HEK293 (cell line): ENCODE measurements around the gene MIEN1.

Experiments
- KLF17 ChIP-seq: fragments of 450-650 bp; formaldehyde crosslinking; IDR thresholded peaks from 2 replicates; pipeline ENCODE4 v1.5.1; 2016; ENCODE audit warnings: missing biosample characterization, missing genetic modification characterization
- MEIS1 ChIP-seq: sonication (generic); formaldehyde crosslinking; IDR thresholded peaks from 2 replicates; pipeline ENCODE4 v1.8.1; 2022; ENCODE audit warnings: missing genetic modification reagents, mild to moderate bottlenecking, borderline replicate concordance
- OSR2 ChIP-seq: fragments of 450-650 bp; formaldehyde crosslinking; IDR thresholded peaks from 2 replicates; pipeline ENCODE4 v1.5.1; 2016; ENCODE audit warnings: missing biosample characterization, missing genetic modification characterization
- PRDM4 ChIP-seq: fragments of 450-650 bp; formaldehyde crosslinking; IDR thresholded peaks from 2 replicates; pipeline ENCODE4 v1.5.1; 2017; ENCODE audit warnings: missing biosample characterization, missing genetic modification characterization
- SCRT1 ChIP-seq: fragments of 450-650 bp; formaldehyde crosslinking; IDR thresholded peaks from 2 replicates; pipeline ENCODE4 v1.5.1; 2016; ENCODE audit warnings: missing biosample characterization, missing genetic modification characterization, borderline replicate concordance
- SCRT2 ChIP-seq: fragments of 450-650 bp; formaldehyde crosslinking; IDR thresholded peaks from 2 replicates; pipeline ENCODE4 v1.5.1; 2016; ENCODE audit warnings: missing biosample characterization, missing genetic modification characterization
- SP3 ChIP-seq: fragments of 450-650 bp; formaldehyde crosslinking; IDR thresholded peaks from 2 replicates; pipeline ENCODE4 v1.5.1; 2016; ENCODE audit warnings: missing biosample characterization, missing genetic modification characterization
- ZEB2 ChIP-seq: fragments of 450-650 bp; formaldehyde crosslinking; IDR thresholded peaks from 2 replicates; pipeline ENCODE4 v1.5.1; 2016; ENCODE audit warnings: missing biosample characterization, missing genetic modification characterization
- ZFP69B ChIP-seq: fragments of 450-650 bp; formaldehyde crosslinking; IDR thresholded peaks from 2 replicates; pipeline ENCODE4 v1.5.1; 2016; ENCODE audit warnings: missing biosample characterization, missing genetic modification characterization
- ZNF112 ChIP-seq: fragments of 450-650 bp; formaldehyde crosslinking; IDR thresholded peaks from 2 replicates; pipeline ENCODE4 v1.5.0; 2017; ENCODE audit warnings: missing biosample characterization, missing genetic modification characterization
- ZNF155 ChIP-seq: fragments of 450-650 bp; formaldehyde crosslinking; IDR thresholded peaks from 2 replicates; pipeline ENCODE4 v1.5.1; 2016; ENCODE audit warnings: missing biosample characterization, missing genetic modification characterization
- ZNF223 ChIP-seq: fragments of 450-650 bp; formaldehyde crosslinking; IDR thresholded peaks from 2 replicates; pipeline ENCODE4 v1.5.1; 2016; ENCODE audit warnings: missing biosample characterization, missing genetic modification characterization
- ZNF391 ChIP-seq: fragments of 450-650 bp; formaldehyde crosslinking; IDR thresholded peaks from 2 replicates; pipeline ENCODE4 v1.5.1; 2016; ENCODE audit warnings: low read depth, missing biosample characterization, missing genetic modification characterization, borderline replicate concordance
- ZNF510 ChIP-seq: fragments of 450-650 bp; formaldehyde crosslinking; IDR thresholded peaks from 2 replicates; pipeline ENCODE4 v1.5.1; 2018; ENCODE audit warnings: mild to moderate bottlenecking, missing genetic modification characterization, missing biosample characterization; ENCODE audit not compliant: insufficient replicate concordance
- ZNF677 ChIP-seq: fragments of 450-650 bp; IDR thresholded peaks from 2 replicates; pipeline ENCODE4 v1.5.0; 2018; ENCODE audit warnings: missing biosample characterization, mild to moderate bottlenecking, missing genetic modification characterization, moderate library complexity
- ZNF777 ChIP-seq: fragments of 450-650 bp; formaldehyde crosslinking; IDR thresholded peaks from 2 replicates; pipeline ENCODE4 v1.5.1; 2017; ENCODE audit warnings: missing biosample characterization, missing genetic modification characterization, borderline replicate concordance
- ZSCAN18 ChIP-seq: fragments of 450-650 bp; formaldehyde crosslinking; IDR thresholded peaks from 2 replicates; pipeline ENCODE4 v1.5.1; 2016; ENCODE audit warnings: missing biosample characterization, missing genetic modification characterization
- TF ChIP-seq, protein P1 (sequence below): fragments of 450-650 bp; formaldehyde crosslinking; IDR thresholded peaks from 2 replicates; pipeline ENCODE4 v1.5.1; 2016; ENCODE audit warnings: missing biosample characterization, missing genetic modification characterization
- TF ChIP-seq, protein P2 (sequence below): fragments of 450-650 bp; formaldehyde crosslinking; IDR thresholded peaks from 2 replicates; pipeline ENCODE4 v1.5.1; 2016; ENCODE audit warnings: missing biosample characterization, missing genetic modification characterization, borderline replicate concordance
- TF ChIP-seq, protein P3 (sequence below): fragments of 450-650 bp; formaldehyde crosslinking; IDR thresholded peaks from 2 replicates; pipeline ENCODE4 v1.5.1; 2017; ENCODE audit warnings: missing biosample characterization, missing genetic modification characterization
- TF ChIP-seq, protein P4 (sequence below): IDR thresholded peaks from 2 replicates; pipeline ENCODE4 v1.6.1; 2011; ENCODE audit warnings: mild to moderate bottlenecking, low read depth, low read length, borderline replicate concordance
- TF ChIP-seq, protein P5 (sequence below): fragments of 450-650 bp; IDR thresholded peaks from 2 replicates; pipeline ENCODE4 v1.5.1; 2018; ENCODE audit warnings: missing biosample characterization, mild to moderate bottlenecking, missing genetic modification characterization

The MIEN1 gene

GRCh38 chr17:39730095-39730921 is at the start of gene MIEN1 (continued):
- peak; percentile 84; the same call in 1 of the 2 replicates for TF ChIP-seq ZNF391
- TF ChIP-seq ZNF510 (tag by site-specific recombination), result no peak
- TF ChIP-seq, protein P1, sequence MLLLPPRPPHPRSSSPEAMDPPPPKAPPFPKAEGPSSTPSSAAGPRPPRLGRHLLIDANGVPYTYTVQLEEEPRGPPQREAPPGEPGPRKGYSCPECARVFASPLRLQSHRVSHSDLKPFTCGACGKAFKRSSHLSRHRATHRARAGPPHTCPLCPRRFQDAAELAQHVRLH (tag by site-specific recombination), result peak; percentile 34; the same call in 1 of the 2 replicates
- TF ChIP-seq MEIS1, result no peak
- TF ChIP-seq, protein P2, sequence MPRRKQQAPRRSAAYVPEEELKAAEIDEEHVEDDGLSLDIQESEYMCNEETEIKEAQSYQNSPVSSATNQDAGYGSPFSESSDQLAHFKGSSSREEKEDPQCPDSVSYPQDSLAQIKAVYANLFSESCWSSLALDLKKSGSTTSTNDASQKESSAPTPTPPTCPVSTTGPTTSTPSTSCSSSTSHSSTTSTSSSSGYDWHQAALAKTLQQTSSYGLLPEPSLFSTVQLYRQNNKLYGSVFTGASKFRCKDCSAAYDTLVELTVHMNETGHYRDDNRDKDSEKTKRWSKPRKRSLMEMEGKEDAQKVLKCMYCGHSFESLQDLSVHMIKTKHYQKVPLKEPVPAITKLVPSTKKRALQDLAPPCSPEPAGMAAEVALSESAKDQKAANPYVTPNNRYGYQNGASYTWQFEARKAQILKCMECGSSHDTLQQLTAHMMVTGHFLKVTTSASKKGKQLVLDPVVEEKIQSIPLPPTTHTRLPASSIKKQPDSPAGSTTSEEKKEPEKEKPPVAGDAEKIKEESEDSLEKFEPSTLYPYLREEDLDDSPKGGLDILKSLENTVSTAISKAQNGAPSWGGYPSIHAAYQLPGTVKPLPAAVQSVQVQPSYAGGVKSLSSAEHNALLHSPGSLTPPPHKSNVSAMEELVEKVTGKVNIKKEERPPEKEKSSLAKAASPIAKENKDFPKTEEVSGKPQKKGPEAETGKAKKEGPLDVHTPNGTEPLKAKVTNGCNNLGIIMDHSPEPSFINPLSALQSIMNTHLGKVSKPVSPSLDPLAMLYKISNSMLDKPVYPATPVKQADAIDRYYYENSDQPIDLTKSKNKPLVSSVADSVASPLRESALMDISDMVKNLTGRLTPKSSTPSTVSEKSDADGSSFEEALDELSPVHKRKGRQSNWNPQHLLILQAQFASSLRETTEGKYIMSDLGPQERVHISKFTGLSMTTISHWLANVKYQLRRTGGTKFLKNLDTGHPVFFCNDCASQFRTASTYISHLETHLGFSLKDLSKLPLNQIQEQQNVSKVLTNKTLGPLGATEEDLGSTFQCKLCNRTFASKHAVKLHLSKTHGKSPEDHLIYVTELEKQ (tag by site-specific recombination), result peak; percentile 30; the same call in 1 of the 2 replicates
- TF ChIP-seq, protein P3, sequence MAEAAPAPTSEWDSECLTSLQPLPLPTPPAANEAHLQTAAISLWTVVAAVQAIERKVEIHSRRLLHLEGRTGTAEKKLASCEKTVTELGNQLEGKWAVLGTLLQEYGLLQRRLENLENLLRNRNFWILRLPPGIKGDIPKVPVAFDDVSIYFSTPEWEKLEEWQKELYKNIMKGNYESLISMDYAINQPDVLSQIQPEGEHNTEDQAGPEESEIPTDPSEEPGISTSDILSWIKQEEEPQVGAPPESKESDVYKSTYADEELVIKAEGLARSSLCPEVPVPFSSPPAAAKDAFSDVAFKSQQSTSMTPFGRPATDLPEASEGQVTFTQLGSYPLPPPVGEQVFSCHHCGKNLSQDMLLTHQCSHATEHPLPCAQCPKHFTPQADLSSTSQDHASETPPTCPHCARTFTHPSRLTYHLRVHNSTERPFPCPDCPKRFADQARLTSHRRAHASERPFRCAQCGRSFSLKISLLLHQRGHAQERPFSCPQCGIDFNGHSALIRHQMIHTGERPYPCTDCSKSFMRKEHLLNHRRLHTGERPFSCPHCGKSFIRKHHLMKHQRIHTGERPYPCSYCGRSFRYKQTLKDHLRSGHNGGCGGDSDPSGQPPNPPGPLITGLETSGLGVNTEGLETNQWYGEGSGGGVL (tag by site-specific recombination), result peak; percentile 16; the same call in 1 of the 2 replicates
- TF ChIP-seq ZNF223 (tag by site-specific recombination), result no peak
- TF ChIP-seq ZNF155 (tag by site-specific recombination), result no peak
- TF ChIP-seq ZEB2 (tag by site-specific recombination), result peak; percentile 72
- no peak for TF ChIP-seq ZNF112 (tag by site-specific recombination)
- TF ChIP-seq ZFP69B (tag by site-specific recombination), result peak; percentile 90
- TF ChIP-seq PRDM4 (tag by site-specific recombination), result 0 out of 2 replicates have a peak, but pooled peaks have one; percentile 24
- no peak for TF ChIP-seq ZNF777 (tag by site-specific recombination)
- TF ChIP-seq SCRT1 (tag by site-specific recombination), result no peak
- peak; percentile 78 for TF ChIP-seq KLF17 (tag by site-specific recombination)
- peak; percentile 99 for TF ChIP-seq SP3
- TF ChIP-seq, protein P4, sequence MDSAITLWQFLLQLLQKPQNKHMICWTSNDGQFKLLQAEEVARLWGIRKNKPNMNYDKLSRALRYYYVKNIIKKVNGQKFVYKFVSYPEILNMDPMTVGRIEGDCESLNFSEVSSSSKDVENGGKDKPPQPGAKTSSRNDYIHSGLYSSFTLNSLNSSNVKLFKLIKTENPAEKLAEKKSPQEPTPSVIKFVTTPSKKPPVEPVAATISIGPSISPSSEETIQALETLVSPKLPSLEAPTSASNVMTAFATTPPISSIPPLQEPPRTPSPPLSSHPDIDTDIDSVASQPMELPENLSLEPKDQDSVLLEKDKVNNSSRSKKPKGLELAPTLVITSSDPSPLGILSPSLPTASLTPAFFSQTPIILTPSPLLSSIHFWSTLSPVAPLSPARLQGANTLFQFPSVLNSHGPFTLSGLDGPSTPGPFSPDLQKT, result no peak
- TF ChIP-seq, protein P5, sequence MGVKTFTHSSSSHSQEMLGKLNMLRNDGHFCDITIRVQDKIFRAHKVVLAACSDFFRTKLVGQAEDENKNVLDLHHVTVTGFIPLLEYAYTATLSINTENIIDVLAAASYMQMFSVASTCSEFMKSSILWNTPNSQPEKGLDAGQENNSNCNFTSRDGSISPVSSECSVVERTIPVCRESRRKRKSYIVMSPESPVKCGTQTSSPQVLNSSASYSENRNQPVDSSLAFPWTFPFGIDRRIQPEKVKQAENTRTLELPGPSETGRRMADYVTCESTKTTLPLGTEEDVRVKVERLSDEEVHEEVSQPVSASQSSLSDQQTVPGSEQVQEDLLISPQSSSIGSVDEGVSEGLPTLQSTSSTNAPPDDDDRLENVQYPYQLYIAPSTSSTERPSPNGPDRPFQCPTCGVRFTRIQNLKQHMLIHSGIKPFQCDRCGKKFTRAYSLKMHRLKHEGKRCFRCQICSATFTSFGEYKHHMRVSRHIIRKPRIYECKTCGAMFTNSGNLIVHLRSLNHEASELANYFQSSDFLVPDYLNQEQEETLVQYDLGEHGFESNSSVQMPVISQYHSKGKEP (tag by site-specific recombination), result no peak
- TF ChIP-seq ZSCAN18, result no peak
- TF ChIP-seq ZNF677 (tag by site-specific recombination), result no peak
- TF ChIP-seq OSR2 (tag by site-specific recombination), result peak; percentile 38; the same call in 1 of the 2 replicates
- no peak for TF ChIP-seq SCRT2 (tag by site-specific recombination)
